MM.1S (cell line): ENCODE results near the gene SLC35F3.

Experiments used
- CTCF ChIP-seq: fragments of 300-600 bp; sonication (generic); IDR thresholded peaks from 2 replicates; pipeline ENCODE4 v1.5.1; 2016; ENCODE audit warnings: antibody characterized with exemption, low read length, mixed read lengths
- EZH2 ChIP-seq: fragments of 300-600 bp; sonication (generic); optimal IDR thresholded peaks from 2 replicates; pipeline ENCODE3; 2017; ENCODE audit warnings: low read depth, mild to moderate bottlenecking, antibody characterized with exemption, low read length, mixed read lengths
- EZH2phosphoT487 ChIP-seq: fragments of 300-600 bp; sonication (generic); IDR thresholded peaks from 2 replicates; pipeline ENCODE4 v1.6.1; 2018; ENCODE audit warnings: antibody characterized with exemption, low read length

DNA sequence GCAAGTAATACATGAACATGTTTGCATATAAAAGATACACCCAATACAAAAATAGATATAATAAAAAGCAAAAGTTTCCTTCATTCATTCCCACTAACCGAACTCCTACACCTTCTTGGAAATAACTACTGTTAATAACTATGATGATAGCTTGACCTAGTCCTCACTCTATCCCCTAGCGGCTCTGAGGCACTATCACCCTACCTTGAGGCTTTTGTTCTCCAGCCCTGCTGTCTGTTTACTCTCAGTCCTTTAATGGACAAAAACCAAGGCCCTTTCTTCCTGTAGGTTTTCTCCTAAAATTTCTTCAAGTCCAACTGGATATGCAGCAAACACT lies 186.6 kb downstream of the SLC35F3 start:
- TF ChIP-seq CTCF (no peak), EZH2phosphoT487 (no peak), EZH2 (no peak)
